Muscle of back (tissue), 11 donors: ENCODE measurements around the gene CCDC15. TPM values are rescaled to one million over a fixed set of nuclear protein-coding genes. Genes with fewer than 3 reads are reported as not detected.
"Not testable (repeated sequence)": the region's sequence is repeated elsewhere in the genome, so short reads cannot be mapped to it uniquely, and the experiment has no call there.

Experiments used
- DNase-seq, 3 donors: peaks; one replicate each; pipeline versions ENCODE4 v3.0.0 to v3.0.0-alpha.2; 2013
- polyA plus RNA-seq, 10 donors: library from polyadenylated mRNA; unstranded; fragments of 120-200 nt; gene quantifications; one replicate each; pipeline ENCODE4 v1.2.1, GENCODE V29; 2013; ENCODE audit not compliant: insufficient read length in 10 of 10

CCDC15 gene
- polyA plus RNA-seq, 10 donors: 2.0 to 4.1 (median 3.4) TPM

- DNase-seq: no peak
These were observed 11.3 kb upstream of the CCDC15 start for GRCh38 chr11:124942466-124943253.

- no peak for DNase-seq
These were observed 10.8 kb upstream of the CCDC15 start for GRCh38 chr11:124943254-124943616.

GRCh38 chr11:124943741-124944140 lies 10.3 kb upstream of the CCDC15 start:
- no peak for DNase-seq

- DNase-seq: no peak
These were observed 9.4 kb upstream of the CCDC15 start for GRCh38 chr11:124944565-124944964.

GRCh38 chr11:124945826-124946225 lies 8.2 kb upstream of the CCDC15 start:
- DNase-seq: no peak

- DNase-seq: no peak
These were observed 7.3 kb upstream of the CCDC15 start for GRCh38 chr11:124946735-124947141.

- no peak for DNase-seq
These were observed 3.2 kb upstream of the CCDC15 start for GRCh38 chr11:124950601-124951330.

GRCh38 chr11:124951341-124951740 lies 2.7 kb upstream of the CCDC15 start:
- no peak for DNase-seq

DNA sequence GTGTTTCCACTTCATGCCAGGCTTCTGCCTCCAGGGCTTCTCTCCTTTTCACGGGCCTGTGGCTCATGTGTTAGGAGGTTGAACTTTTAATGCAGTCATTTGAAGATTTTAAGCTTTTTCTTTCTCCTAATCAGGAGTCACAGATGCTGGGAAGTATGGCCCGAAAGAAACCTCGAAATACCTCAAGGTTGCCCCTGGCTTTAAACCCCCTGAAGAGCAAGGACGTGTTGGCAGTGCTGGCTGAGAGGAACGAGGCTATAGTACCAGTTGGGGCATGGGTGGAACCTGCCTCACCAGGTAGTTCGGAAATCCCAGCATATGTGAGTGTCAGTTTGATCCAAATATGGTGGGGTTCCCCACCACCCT lies 571 bp downstream of the CCDC15 start:
- no peak for DNase-seq

DNA sequence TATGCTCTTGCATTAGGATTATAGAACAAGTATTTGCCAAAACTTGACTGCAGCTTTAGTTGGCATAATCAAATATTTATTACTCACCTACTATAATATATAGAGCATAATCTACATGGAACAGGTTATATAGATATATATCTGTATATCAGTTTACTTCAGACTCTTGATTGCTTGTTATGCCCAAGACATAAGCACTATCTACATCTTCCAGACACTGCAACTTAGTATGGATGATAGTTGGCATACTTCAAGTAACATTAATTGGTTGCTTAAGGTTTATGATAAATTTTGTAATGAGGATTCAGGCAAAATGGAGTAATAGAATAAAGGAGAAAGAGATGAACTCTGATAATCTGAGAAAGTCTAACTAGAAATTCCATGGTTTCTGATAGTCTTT lies 1.0 kb downstream of the CCDC15 start:
- DNase-seq: no peak

DNA sequence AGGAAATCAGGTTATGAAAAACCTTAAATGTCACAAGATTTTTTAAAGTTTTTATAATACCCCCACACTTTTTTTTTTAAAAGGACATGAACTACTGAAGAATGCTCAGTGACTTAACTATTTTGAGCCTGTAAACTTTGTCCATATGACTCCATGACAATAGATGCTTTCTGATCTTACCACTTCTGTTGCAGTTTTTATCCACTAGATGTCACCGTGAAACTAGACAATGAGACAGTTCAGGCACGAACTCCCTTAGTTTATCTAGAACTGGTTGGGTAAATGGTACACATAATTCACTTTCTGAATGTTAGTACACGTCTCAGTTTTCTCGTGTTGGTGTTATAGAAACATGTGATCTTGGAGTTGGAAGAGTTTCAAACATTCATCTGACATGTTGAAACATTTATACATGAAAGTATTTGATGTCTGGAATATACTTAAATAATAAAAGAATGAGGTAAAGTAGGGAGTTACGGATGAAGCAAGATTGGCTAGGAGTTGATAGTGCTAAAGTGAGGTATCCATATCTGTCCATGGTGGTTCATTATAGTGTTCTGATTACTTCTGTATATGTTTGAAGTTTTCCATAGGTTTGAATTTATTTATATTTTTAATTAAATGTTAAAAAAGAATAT lies 8.1 kb downstream of the CCDC15 start:
- peak; percentile 68 to 81 (median 70) for DNase-seq

- DNase-seq: not testable (repeated sequence)
These were observed 14.2 kb downstream of the CCDC15 start for GRCh38 chr11:124968197-124968596.

- no peak for DNase-seq
These were observed 16.9 kb downstream of the CCDC15 start for GRCh38 chr11:124970925-124971324.

- no peak for DNase-seq
These were observed 17.8 kb downstream of the CCDC15 start for GRCh38 chr11:124971810-124972209.

DNA sequence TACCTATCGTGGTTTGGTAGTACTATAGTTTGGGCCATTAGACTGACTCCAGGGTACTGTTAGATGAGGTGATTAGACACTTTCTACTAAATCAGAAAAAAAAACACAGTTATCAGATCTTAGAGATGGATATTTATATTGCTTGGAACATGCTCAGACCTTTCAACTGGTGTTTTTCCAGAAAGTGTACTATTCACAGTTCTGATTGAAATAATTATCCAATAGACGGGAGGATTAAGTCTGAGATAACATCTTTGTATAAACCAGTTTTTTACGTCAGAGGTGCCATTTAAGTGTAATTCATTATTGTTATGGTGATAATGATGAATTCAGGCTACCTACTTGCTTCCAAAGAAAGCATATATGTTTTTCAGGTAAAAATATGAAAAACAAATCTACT lies 22.5 kb downstream of the CCDC15 start:
- DNase-seq: no peak

GRCh38 chr11:124977006-124977405 lies 23.0 kb downstream of the CCDC15 start:
- no peak for DNase-seq

DNA sequence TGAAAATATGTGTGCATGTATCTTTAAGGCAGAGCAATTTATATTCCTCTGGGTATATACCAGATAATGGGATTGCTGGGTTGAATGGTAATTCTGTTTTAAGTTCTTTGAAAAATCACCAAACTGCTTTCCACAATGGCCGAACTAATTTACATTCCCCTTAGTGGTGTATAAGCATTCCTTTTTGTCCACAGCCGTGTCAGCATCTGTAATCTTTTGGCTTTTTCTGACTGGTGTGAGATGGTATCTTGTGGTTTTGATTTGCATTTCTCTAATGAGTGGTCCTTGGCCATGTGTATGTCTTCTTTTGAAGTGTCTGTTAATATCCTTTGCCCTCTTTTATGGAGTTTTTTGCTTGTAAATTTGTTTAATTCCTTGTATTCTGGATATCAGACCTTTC lies 24.3 kb downstream of the CCDC15 start:
- no peak for DNase-seq

- no peak for DNase-seq
These were observed 28.0 kb downstream of the CCDC15 start for GRCh38 chr11:124982043-124982442.

DNA sequence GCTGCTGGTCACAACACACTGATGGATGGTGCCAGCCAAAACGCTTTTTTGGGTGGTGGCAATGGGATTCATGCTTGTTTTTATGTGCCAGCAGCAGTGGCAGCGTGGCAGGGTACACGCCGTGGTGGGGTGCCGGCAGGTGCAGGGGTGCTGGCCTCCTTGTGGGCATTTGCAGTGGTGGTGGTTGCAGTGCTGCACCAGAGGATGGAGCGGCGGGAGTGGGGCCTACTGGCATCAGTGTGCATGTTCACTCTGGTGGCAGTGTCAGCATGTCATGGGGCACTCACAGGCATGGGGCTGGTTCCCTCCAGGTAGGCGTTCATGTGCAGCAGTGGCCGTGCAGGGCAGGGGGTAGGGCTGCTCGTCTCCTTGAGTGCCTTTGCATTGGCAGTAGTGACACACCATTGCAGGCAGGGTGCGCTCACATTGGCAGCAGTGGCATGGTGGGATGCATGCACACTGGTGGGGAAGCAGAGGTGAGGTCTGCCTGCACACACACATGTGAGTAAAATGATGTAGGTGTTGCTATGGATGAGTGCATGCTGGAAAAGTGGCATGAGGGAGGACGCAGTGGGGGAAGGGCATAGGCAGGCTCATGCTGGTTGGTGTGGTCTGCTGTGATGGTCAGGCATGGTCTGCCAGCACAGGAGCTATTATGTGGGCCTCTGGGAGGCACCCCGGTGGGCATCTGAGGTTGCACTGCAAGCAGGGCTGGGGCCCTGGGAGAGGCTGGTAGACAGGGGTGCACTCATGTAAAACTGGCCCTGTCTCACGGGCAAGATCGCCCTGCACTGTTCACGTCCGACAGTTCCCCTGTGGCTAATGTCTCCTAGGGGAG lies 29.9 kb downstream of the CCDC15 start:
- no peak for DNase-seq

- DNase-seq: no peak
These were observed 30.5 kb downstream of the CCDC15 start for GRCh38 chr11:124984512-124984854.

GRCh38 chr11:124987096-124987495 lies 33.1 kb downstream of the CCDC15 start:
- no peak for DNase-seq

GRCh38 chr11:124988063-124988462 lies 34.1 kb downstream of the CCDC15 start:
- DNase-seq: no peak
